HEK293T (cell line): Measurements from ENCODE around the gene OTUB2.

Source experiments
- CTCF ChIA-PET: fragments of 350-600 bp; formaldehyde crosslinking; extraction: SDS; loops from one replicate; lab custom pipeline; 2021; ENCODE audit warnings: antibody characterized with exemption, inconsistent platforms; lab: Yijun Ruan, JAX
- POLR2A ChIA-PET: fragments of 350-600 bp; formaldehyde crosslinking; extraction: SDS; loops from one replicate; lab custom pipeline; 2020; ENCODE audit warnings: antibody characterized with exemption, inconsistent platforms; lab: Yijun Ruan, JAX
- DNase-seq: peaks from one replicate; pipeline ENCODE4 v3.0.0; 2012; ENCODE audit warnings: mixed read lengths; ENCODE audit errors: extremely low spot score
- ARNT ChIP-seq: fragments of 450-650 bp; IDR thresholded peaks from 2 replicates; pipeline ENCODE4 v1.6.1; 2017; ENCODE audit warnings: mild to moderate bottlenecking
- BHLHE40 ChIP-seq: fragments of 450-650 bp; IDR thresholded peaks from 2 replicates; pipeline ENCODE4 v1.6.1; 2016; ENCODE audit warnings: mild to moderate bottlenecking, moderate library complexity, borderline replicate concordance
- CTBP1 ChIP-seq: fragments of 450-650 bp; IDR thresholded peaks from 2 replicates; pipeline ENCODE4 v1.6.1; 2016; ENCODE audit warnings: borderline replicate concordance
- ELF4 ChIP-seq: fragments of 450-650 bp; IDR thresholded peaks from 2 replicates; pipeline ENCODE4 v1.6.1; 2017; ENCODE audit warnings: antibody characterized with exemption
- FOXA1 ChIP-seq: fragments of 450-650 bp; IDR thresholded peaks from 2 replicates; pipeline ENCODE4 v1.6.1; 2016; ENCODE audit warnings: mild to moderate bottlenecking
- FOXK2 ChIP-seq: fragments of 450-650 bp; IDR thresholded peaks from 2 replicates; pipeline ENCODE4 v1.6.1; 2016; ENCODE audit warnings: mild to moderate bottlenecking
- FOXM1 ChIP-seq: fragments of 450-650 bp; IDR thresholded peaks from 2 replicates; pipeline ENCODE4 v1.6.1; 2017; ENCODE audit warnings: mild to moderate bottlenecking, borderline replicate concordance
- HDGF ChIP-seq: fragments of 450-650 bp; IDR thresholded peaks from 2 replicates; pipeline ENCODE4 v1.6.1; 2017; ENCODE audit warnings: antibody characterized with exemption, borderline replicate concordance
- L3MBTL2 ChIP-seq: fragments of 450-650 bp; conservative IDR thresholded peaks from 2 replicates; pipeline ENCODE4 v1.6.1; 2016; ENCODE audit warnings: mild to moderate bottlenecking
- LEF1 ChIP-seq: fragments of 450-650 bp; IDR thresholded peaks from 2 replicates; pipeline ENCODE4 v1.6.1; 2017; ENCODE audit warnings: mild to moderate bottlenecking, borderline replicate concordance
- NFRKB ChIP-seq: fragments of 450-650 bp; IDR thresholded peaks from 2 replicates; pipeline ENCODE4 v1.6.1; 2016; ENCODE audit warnings: mild to moderate bottlenecking, moderate library complexity
- SP1 ChIP-seq: fragments of 450-650 bp; IDR thresholded peaks from 2 replicates; pipeline ENCODE4 v1.6.1; 2017
- SUZ12 ChIP-seq: fragments of 450-650 bp; IDR thresholded peaks from 2 replicates; pipeline ENCODE4 v1.6.1; 2016; ENCODE audit warnings: mild to moderate bottlenecking
- TARDBP ChIP-seq: fragments of 450-650 bp; IDR thresholded peaks from 2 replicates; pipeline ENCODE4 v1.6.1; 2016
- ZNF384 ChIP-seq: fragments of 450-650 bp; IDR thresholded peaks from 2 replicates; pipeline ENCODE4 v1.6.1; 2016
- TF ChIP-seq, protein P1 (sequence below): fragments of 450-650 bp; IDR thresholded peaks from 2 replicates; pipeline ENCODE4 v1.6.1; 2016

The OTUB2 gene

DNA sequence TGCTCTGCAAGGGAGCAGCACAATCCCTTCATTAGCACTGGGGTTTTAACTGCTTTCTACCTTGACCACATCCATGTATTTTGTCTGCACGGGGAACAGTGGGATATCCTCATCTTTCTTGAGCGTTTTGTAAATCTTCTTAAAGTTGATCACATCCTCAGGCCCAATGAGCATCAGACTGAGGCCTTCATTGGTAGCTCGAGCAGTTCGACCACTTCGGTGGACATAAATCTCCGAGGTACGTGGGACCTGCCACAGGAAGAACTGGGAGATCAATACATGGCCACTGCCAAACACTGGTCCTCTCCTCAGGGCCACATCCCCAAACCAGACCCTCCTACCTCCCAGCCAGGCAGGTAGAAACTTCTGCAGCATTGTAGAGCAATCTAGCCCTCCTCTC lies 28.8 kb downstream of the OTUB2 start:
- DNase-seq, result no peak
- ChIA-PET POLR2A (no interaction called here), CTCF (no interaction called here)
- TF ChIP-seq, protein P1, sequence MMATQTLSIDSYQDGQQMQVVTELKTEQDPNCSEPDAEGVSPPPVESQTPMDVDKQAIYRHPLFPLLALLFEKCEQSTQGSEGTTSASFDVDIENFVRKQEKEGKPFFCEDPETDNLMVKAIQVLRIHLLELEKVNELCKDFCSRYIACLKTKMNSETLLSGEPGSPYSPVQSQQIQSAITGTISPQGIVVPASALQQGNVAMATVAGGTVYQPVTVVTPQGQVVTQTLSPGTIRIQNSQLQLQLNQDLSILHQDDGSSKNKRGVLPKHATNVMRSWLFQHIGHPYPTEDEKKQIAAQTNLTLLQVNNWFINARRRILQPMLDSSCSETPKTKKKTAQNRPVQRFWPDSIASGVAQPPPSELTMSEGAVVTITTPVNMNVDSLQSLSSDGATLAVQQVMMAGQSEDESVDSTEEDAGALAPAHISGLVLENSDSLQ, result no peak
- TF ChIP-seq FOXM1 (no peak), ELF4 (no peak), ZNF384 (no peak), LEF1 (no peak), L3MBTL2 (no peak), FOXK2 (no peak), SP1 (no peak)

DNA sequence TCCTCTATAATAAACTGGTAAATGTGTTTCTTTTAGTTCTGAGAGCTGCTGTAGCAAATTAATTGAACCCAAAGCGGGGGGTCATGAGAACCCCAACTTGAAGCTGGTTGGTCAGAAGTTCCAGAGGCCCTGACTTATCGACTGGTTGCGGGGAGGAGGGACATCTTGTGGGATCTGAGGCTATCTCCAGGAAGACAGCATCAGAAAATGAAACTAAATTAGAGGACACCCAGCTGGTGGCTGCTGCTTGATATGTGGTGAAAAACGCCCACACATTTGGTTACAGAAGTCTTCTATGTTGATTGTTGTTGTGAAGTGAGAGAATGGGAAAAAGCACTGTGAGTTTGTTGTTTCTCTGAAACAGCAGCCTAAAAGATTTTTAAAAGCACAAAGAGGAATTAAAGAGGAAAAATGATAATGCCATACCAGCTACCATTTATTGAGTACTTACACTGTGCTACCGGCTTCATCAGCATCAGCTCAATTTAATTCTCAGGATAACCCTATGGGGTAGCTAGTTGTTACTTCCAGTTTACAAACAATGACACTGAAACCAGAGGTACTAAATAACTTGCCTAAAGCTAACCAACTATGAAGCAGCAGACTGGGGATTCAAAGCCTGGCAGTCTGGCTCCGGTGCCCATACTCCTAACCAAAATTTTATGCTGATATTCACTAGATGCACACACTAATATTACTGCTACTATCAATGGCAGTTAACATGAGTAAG lies 30.6 kb downstream of the OTUB2 start:
- no peak for DNase-seq
- ChIA-PET POLR2A (no interaction called here), CTCF (interaction anchor here (0.6 to 0.7 kb wide), 2 partner anchors 72 to 101 kb away, joined by 3 to 5 read pairs; no protein-coding TSS in a partner anchor)
- TF ChIP-seq ARNT, result no peak

DNA sequence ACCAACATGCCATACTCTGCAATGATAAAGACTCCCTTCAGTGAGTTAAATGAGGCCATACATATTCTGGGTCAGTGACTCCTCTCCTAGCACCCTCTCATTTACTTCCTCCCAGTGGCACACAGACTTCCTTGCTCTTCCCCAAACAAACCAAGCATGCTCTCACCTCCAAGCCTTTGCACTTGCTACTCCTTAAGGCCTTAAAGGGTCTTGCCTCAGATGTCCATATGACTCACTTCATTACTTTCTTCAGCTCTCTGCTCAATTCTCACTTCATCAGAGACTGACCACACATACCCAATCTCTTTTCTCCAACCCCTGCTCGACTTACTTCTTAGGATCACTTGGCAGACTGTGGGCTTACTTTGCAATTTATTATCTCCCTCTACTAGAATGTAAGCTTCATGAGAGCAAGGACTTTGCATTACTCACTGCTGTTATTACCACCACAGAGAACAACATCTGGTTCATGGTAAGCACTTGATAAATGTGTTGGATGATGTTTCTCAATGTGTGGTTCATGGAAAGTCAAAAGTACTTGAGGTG lies 32.1 kb downstream of the OTUB2 start:
- DNase-seq, result no peak
- no peak for TF ChIP-seq FOXA1
- ChIA-PET CTCF (no interaction called here), POLR2A (no interaction called here)

DNA sequence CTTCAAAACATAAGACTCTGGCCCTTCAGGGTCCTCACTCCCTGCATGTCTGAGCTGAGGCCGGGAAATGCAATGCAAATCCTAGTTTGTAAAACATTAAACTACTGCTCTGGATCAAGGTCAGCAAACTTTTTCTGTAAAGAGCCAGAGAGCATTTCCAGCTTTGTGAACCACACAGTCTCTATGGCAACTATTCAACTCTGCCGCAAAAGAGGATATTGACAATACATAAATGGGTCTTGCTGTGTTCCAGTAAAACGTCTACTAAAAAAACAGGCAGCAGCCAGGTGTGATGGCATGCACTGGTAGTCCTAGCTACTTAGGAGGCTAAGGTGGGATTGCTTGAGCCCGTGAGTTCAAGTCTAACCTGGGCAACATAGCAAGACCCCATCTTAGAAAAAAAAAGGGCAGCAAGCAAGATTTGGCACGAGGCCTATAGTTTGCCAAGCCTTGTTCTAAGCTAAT lies 32.6 kb downstream of the OTUB2 start:
- CTCF ChIA-PET, result no interaction called here
- TF ChIP-seq FOXA1 (no peak), FOXM1 (no peak), ELF4 (no peak), NFRKB (no peak), ARNT (no peak), L3MBTL2 (no peak), HDGF (no peak), BHLHE40 (no peak), CTBP1 (no peak), SUZ12 (no peak), ZNF384 (no peak), FOXK2 (no peak), LEF1 (no peak)
- TF ChIP-seq, protein P1, result no peak
- no peak for DNase-seq
- POLR2A ChIA-PET, result interaction anchor here (0.8 kb wide), 1 partner anchor 13 kb away, joined by 3 read pairs; no protein-coding TSS in a partner anchor

DNA sequence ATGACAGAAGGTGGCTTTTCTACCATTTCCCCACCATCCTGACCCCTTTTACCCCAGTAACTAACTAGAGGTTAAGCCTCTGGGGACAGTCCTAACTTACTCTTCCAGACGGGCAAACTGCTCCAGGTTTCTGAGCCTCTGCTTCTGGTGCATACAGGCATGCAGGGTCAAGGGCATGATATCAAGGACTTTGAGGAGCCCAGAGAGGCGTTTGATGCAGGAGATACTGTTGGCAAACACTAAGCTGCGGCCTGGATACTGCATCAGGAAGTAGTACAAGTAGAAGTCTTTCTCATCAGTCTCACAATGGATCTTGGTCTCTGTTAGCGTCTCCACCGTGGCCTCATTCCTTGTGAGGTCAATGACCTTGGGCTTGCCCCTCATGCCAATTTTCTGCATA lies 33.9 kb downstream of the OTUB2 start:
- no peak for TF ChIP-seq ARNT
- TF ChIP-seq CTBP1, result no peak
- no peak for TF ChIP-seq SUZ12
- no peak for TF ChIP-seq TARDBP
- TF ChIP-seq FOXM1, result no peak
- no peak for TF ChIP-seq HDGF
- TF ChIP-seq FOXK2, result no peak
- TF ChIP-seq ELF4, result no peak
- TF ChIP-seq FOXA1, result no peak
- TF ChIP-seq LEF1, result no peak
- TF ChIP-seq, protein P1, result no peak
- no peak for TF ChIP-seq SP1
- no peak for TF ChIP-seq NFRKB
- TF ChIP-seq BHLHE40, result no peak
- no peak for TF ChIP-seq ZNF384
- CTCF ChIA-PET, result no interaction called here
- DNase-seq, result no peak
- POLR2A ChIA-PET, result no interaction called here

DNA sequence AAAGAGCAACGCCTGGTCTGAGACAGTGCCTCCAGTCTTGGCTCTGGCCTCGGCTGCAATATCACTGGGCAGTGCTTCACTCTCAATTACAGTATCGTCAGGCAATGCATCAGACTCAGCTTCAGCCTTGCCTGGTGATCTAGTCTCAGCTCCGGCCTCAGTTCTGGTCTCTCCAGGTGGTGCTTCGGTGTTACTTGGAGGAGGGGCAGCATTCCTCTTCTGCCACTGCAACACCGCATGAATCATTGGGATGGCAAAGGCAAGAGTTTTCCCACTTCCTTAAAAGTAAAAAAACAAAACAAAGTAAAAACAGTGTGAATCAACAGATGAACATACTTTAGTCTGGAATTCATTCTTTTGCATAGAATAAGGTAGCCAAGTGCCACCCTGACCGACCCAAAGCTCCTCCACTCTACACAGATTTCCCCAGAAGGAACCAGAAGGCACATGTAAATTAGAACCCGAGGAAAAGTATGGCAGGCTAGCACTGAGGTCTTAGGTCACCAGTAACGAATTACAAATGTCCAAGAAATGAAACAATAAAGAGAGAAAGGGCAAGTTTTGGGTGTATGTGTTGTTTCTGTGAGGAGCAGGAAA lies 36.3 kb downstream of the OTUB2 start:
- POLR2A ChIA-PET, result no interaction called here
- TF ChIP-seq, protein P1, result no peak
- TF ChIP-seq L3MBTL2 (no peak), ARNT (no peak), SUZ12 (no peak), BHLHE40 (no peak), LEF1 (no peak), ELF4 (no peak), FOXA1 (no peak), FOXM1 (no peak), ZNF384 (no peak), HDGF (no peak), FOXK2 (no peak), CTBP1 (no peak), NFRKB (no peak), SP1 (no peak)
- CTCF ChIA-PET, result no interaction called here
- DNase-seq, result no peak
